ENCODE results near the gene PARG.
"Not testable (repeated sequence)": the region's sequence is repeated elsewhere in the genome, so short reads cannot be mapped to it uniquely, and the experiment has no call there.

The PARG gene

DNA sequence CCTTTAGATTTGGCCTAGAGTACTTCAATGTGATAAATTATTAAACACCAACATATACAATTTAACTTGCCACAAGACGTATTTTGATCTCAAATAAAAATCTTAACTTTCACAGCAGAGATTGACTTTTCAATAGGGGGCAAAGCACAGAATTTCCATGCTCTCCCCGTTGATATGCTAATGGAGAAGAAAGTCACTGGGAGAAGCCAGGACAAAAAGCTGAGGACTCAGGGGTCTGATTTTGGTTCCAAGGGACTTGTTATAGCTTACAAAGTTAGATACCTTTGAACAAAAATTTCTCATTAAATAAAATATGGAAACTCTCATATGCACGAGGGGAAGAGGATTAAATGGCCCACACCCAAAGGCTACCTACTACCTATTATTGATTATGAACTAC lies 59.5 kb downstream of the PARG start:
- not testable (repeated sequence) for H3K27me3 ChIP-seq; H3K36me3 ChIP-seq; H3K9me3 ChIP-seq; H3K4me1 ChIP-seq (ENCODE audit: control insufficient read depth in 1 of 2, insufficient read depth in 1 of 2, low read depth in 1 of 2, low read length in 1 of 2); H3K27ac ChIP-seq; H3K4me3 ChIP-seq (ENCODE audit: low read depth in 1 of 2, low read length in 1 of 2)

DNA sequence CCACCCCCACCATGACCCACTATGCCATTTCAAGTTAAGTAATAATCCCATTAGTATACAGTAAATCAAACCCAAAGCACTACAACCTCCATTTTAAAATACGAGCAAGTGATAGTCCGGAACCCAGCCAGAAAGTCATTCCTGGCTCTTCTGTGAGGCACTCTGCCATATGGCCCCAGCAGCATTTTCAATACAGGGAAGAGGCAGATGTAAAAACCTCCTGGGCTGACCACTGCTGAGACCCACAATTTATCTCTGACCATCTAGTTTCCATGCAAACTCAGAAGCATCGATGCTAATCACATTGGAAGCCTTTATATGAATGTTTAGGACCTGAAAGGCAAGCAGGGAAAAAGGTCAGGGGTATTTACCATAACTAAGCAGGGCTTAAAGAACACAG lies 69.1 kb downstream of the PARG start:
- H3K4me1 ChIP-seq (ENCODE audit: control insufficient read depth in 1 of 2, insufficient read depth in 1 of 2, low read depth in 1 of 2, low read length in 1 of 2); H3K36me3 ChIP-seq; H3K27me3 ChIP-seq; H3K9me3 ChIP-seq; H3K27ac ChIP-seq; H3K4me3 ChIP-seq (ENCODE audit: low read depth in 1 of 2, low read length in 1 of 2): not testable (repeated sequence)

DNA sequence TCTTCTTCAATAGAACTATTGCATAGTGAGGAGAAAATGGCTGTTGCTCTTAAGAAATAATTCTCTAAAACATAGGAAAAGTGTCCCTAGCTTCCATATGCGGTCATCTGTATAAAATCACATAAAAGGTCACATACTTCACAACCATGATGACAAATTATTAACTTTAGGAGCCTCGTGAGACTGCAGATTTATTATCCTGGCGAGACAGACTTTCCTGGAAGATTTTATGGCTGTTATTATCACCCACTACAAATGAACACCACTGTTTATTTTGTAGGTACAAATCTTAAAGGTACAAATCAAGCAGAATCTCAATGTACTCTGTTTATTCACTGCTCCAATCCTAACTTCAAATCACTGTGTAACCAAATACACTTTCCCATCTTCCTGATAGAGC lies 70.4 kb downstream of the PARG start:
- not testable (repeated sequence) for H3K4me1 ChIP-seq (ENCODE audit: control insufficient read depth in 1 of 2, insufficient read depth in 1 of 2, low read depth in 1 of 2, low read length in 1 of 2); H3K4me3 ChIP-seq (ENCODE audit: low read depth in 1 of 2, low read length in 1 of 2); H3K27me3 ChIP-seq; H3K36me3 ChIP-seq; H3K9me3 ChIP-seq; H3K27ac ChIP-seq

DNA sequence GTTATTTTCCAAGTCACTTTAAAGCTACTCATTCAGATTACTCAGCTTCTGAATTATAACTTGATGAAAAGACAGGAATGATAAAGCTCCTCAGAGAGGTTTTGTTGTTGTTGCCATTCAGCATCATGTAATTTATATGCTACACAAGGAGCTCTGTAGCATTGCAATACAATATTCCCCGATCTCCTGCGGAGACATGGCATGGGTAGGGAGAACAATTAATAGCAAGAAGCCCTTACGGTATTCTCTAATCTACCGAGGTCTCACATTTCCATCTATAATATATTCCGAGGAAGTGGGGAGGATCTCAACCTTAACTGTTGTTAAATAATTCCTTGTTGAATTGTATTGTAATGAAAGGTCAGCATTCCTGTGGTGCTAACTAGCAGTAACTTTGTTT lies 81.9 kb downstream of the PARG start:
- not testable (repeated sequence) for H3K9me3 ChIP-seq; H3K27ac ChIP-seq; H3K4me3 ChIP-seq (ENCODE audit: low read depth in 1 of 2, low read length in 1 of 2); H3K27me3 ChIP-seq; H3K4me1 ChIP-seq (ENCODE audit: control insufficient read depth in 1 of 2, insufficient read depth in 1 of 2, low read depth in 1 of 2, low read length in 1 of 2); H3K36me3 ChIP-seq

DNA sequence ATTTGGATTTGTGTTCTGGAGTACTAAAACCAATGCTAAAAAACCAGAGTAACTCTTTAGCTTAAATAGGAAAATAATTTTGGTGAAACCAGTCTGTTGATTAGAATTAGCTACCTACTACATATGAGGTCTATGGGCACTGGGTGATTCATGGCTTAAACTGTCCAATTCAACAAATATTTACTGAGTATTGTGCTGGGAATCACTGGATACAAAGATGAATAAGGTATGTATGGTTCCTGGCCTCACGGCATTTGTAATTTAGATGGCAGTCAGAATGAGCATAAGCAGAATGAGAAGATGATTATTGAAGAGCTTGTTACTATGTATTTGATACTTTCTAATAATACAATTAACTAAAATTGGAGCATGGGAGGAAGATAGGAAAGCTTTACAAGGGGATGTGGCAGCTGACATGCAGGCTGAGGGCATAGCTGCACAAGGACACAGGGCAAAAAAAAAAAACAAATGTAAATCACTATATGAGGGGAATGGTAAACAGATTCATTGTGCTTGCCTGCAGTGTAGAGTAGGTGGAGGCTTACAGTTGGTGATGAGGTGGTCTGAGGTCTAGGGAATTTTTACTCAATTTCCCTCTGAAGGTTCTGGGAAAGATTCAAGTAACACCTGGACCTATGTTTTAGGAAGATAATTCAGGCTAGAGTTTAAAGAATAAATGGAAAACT lies 83.0 kb downstream of the PARG start:
- H3K36me3 ChIP-seq; H3K27ac ChIP-seq; H3K4me3 ChIP-seq (ENCODE audit: low read depth in 1 of 2, low read length in 1 of 2); H3K27me3 ChIP-seq; H3K9me3 ChIP-seq; H3K4me1 ChIP-seq (ENCODE audit: control insufficient read depth in 1 of 2, insufficient read depth in 1 of 2, low read depth in 1 of 2, low read length in 1 of 2): not testable (repeated sequence)

DNA sequence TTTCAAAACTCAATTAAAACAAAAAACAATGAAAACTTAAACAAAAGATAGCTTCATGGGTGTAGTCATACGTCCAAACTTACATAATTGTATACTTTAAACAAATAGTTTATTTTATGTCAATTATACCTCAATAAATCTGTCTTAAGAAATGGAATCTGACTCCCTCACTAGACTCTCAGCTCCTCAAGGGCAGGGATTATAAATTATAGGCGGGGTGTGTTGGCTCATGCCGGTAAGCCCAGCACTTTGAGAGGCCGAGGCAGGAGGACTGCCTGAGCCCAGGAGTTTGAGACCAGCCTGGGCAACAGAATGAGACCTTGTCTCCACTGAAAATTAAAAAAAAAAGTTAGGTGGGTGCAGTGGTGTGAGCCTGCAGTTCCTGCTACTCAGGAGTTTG lies 92.3 kb downstream of the PARG start:
- not testable (repeated sequence) for H3K27me3 ChIP-seq; H3K27ac ChIP-seq; H3K36me3 ChIP-seq; H3K4me1 ChIP-seq (ENCODE audit: control insufficient read depth in 1 of 2, insufficient read depth in 1 of 2, low read depth in 1 of 2, low read length in 1 of 2); H3K9me3 ChIP-seq; H3K4me3 ChIP-seq (ENCODE audit: low read depth in 1 of 2, low read length in 1 of 2)

DNA sequence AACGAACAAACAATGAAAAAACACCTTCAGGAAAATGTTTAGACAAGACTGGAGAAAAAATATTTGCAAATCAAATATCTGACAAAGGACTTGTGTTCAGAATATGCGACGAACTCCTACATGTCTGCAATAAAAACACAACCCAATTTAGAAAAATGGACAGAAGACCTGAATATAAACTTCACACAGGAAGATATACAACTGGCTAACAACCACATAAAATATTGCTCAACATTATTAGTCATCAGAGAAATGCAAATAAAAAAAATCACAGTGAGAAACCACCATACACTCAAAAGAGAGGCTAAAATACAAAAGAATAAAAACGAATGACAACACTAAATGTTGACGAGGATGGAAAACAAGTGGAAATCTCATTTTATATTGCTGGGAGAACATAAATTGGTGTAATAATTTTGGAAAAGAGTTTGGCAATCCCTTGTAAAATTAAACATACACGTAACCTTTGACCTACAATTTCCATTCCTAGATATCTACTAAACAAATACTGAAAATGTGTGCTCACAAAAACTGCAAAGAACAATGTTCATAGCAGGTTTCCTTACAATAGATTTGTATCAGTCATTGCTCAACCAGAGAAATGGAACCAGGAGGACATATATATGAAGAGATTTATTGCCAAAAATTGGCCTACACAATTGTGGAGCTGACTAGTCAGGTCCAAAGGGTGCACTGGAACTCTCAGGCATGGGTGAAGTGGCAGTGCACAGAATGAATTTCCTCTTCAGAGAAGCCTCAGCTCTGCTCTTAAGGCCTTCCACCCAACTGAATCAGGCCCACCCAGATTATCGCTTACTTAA lies 96.8 kb downstream of the PARG start:
- no peak overlapping the region for H3K4me3 ChIP-seq (ENCODE audit: low read depth in 1 of 2, low read length in 1 of 2)
- TF ChIP-seq, protein P1, sequence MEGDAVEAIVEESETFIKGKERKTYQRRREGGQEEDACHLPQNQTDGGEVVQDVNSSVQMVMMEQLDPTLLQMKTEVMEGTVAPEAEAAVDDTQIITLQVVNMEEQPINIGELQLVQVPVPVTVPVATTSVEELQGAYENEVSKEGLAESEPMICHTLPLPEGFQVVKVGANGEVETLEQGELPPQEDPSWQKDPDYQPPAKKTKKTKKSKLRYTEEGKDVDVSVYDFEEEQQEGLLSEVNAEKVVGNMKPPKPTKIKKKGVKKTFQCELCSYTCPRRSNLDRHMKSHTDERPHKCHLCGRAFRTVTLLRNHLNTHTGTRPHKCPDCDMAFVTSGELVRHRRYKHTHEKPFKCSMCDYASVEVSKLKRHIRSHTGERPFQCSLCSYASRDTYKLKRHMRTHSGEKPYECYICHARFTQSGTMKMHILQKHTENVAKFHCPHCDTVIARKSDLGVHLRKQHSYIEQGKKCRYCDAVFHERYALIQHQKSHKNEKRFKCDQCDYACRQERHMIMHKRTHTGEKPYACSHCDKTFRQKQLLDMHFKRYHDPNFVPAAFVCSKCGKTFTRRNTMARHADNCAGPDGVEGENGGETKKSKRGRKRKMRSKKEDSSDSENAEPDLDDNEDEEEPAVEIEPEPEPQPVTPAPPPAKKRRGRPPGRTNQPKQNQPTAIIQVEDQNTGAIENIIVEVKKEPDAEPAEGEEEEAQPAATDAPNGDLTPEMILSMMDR (IDR thresholded peaks at IDR 0.05), result no peak
- H3K36me3 ChIP-seq, result peaks cover 19% of the 10 kb centered on the region
- no peaks in the 10 kb centered on the region for H3K9me3 ChIP-seq
- H3K27me3 ChIP-seq, result no peaks in the 10 kb centered on the region
- H3K4me1 ChIP-seq (ENCODE audit: control insufficient read depth in 1 of 2, insufficient read depth in 1 of 2, low read depth in 1 of 2, low read length in 1 of 2), result no peaks in the 10 kb centered on the region
- H3K27ac ChIP-seq, result no peak overlapping the region

DNA sequence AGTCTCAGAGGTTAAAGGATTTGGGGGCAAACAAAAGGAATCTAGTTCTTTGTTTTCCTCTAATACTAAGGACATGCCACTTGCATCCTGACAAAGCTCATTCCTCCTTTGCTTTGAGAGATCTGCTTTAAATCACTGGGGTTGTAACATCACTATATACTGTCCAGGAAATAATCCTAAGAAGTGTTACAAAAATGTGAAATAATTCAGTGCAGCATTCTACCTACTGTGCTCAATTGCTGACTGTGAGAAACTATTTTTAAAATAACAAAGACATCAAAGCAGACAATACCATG lies 99.5 kb downstream of the PARG start:
- not testable (repeated sequence) for H3K27me3 ChIP-seq; H3K4me1 ChIP-seq (ENCODE audit: control insufficient read depth in 1 of 2, insufficient read depth in 1 of 2, low read depth in 1 of 2, low read length in 1 of 2); H3K4me3 ChIP-seq (ENCODE audit: low read depth in 1 of 2, low read length in 1 of 2); H3K9me3 ChIP-seq; H3K27ac ChIP-seq
- H3K36me3 ChIP-seq, result peaks cover 28% of the 10 kb centered on the region

DNA sequence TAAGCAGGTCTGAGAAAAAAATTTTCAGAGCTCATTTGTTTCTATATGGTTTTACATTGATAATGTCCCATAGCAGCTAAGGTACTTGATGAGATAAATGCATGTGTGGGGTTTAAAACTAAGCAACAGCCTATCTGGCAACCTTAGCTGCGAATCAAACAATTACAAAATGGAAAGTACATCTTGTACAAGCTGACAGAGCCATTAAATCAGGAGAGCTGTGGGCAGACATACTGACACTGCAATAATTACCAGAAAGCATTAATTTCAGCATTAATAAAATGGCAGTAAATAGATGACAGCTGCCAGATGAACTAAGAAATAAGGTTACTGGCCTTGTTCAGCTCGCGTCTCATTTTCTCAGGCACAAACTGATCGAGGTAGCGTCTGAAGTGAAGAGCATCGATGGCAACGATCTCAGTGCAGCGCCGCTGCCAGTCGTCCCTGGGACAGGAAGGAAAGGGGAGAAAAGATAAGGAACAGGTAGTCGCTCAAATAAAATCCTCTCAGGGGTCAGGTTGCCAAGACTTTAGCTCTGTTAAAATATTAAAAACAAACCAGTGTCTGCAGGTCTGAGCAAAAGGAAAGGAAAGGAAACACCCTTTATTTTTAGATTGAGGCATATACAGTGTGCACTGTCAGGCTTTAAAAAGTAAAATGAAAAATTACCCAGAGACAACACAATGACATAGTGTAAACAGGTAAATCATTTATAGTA lies 100.1 kb downstream of the PARG start:
- Histone ChIP-seq H3K27ac (no peak overlapping the region), H3K36me3 (peaks cover 31% of the 10 kb centered on the region), H3K4me3 (ENCODE audit: low read depth in 1 of 2, low read length in 1 of 2) (no peak overlapping the region), H3K27me3 (no peaks in the 10 kb centered on the region), H3K4me1 (ENCODE audit: control insufficient read depth in 1 of 2, insufficient read depth in 1 of 2, low read depth in 1 of 2, low read length in 1 of 2) (no peaks in the 10 kb centered on the region), H3K9me3 (no peaks in the 10 kb centered on the region)
- TF ChIP-seq, protein P1 (IDR thresholded peaks at IDR 0.05), result no peak
